HT1080 (cell line): ENCODE data around the gene ETFBKMT. TPM values are rescaled to one million over a fixed set of nuclear protein-coding genes. Genes with fewer than 3 reads are reported as not detected.
"Not testable (repeated sequence)": the region's sequence is repeated elsewhere in the genome, so short reads cannot be mapped to it uniquely, and the experiment has no call there.

ENCODE experiments used
- DNase-seq: peaks from one replicate; pipeline ENCODE4 v3.0.0-alpha.2; 2015; ENCODE audit warnings: low read depth
- total RNA-seq: library from RNA; depleted of rRNA; stranded (reverse); fragments of >200 nt; shearing (Covaris generic); gene quantifications from 2 replicates; pipeline ENCODE4 v1.2.3, GENCODE V29; 2014; rRNA removed

ETFBKMT gene
- total RNA-seq, 1 experiment from 2014 or later = 1.4 TPM

DNA sequence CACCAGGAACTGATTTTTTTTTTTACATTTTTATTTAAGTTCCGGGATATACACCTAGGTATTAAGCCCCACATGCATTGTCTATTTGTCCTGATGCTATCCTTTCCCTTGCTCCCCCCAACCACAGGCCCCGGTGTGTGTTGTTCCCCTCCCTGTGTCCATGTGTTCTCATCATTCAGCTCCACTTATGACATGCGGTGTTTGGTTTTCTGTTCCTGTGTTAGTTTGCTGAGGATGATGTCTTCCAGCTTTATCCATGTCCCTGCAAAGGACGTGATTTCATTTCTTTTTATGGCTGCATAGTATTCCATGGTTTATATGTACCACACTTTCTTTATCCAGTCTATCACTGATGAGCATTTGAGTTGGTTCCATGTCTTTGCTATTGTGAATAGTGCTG is 57.5 kb downstream of the ETFBKMT start:
- DNase-seq = not testable (repeated sequence)

DNA sequence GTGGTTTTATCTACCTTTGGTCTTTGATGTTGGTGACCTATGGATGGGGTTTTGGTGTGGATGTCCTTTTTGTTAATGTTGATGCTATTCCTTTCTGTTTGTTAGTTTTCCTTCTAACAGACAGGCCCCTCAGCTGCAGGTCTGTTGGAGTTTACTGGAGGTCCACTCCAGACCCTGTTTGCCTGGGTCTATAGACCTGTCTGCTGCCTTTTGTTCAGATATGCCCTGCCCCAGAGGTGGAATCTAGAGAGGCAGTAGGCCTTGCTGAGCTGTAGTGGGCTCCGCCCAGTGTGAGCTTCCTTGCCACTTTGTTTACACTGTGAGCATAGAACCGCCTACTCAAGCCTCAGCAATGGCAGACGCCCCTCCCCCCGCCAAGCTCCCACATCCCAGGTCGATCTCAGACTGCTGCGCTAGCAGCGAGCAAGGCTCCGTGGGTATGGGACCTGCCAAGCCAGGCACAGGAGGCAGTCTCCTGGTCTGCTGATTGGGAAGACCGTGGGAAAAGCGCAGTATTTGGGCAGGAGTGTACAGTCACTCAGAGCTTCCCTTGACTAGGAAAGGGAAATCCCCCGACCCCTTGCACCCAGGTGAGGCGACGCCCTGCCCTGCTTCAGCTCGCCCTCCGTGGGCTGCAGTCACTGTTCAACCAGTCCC is 59.2 kb downstream of the ETFBKMT start:
- not testable (repeated sequence) for DNase-seq

DNA sequence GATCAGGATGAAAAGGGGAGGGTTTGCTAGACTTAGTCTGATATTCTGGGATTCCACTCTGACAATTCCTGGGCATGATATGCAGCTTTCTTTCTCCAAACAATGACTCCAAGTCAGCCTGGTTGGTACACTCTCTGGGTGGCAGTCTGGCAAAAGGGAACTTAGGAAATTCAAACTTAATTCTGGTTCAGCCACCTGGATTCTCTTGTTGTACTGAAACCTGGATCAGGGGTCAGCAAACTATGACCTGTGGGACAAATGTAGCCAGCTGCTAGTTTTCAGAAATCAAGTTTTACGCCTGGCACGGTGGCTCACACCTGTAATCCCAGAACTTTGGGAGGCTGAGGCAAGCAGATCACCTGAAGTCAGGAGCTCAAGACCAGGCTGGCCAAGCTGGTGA is 63.1 kb downstream of the ETFBKMT start:
- DNase-seq = no peak

Other genes starting within 250 kb of the ETFBKMT start
- gene DENND5B, start 68.6 kb upstream of the ETFBKMT start, total RNA-seq = 11.7 and 15.6 TPM in 2 replicates
- gene AMN1, start 69.3 kb downstream of the ETFBKMT start, total RNA-seq = 10.1 and 18.1 TPM in 2 replicates